ENCODE data around the gene ATAT1. TPM values are rescaled to one million over a fixed set of nuclear protein-coding genes. Genes with fewer than 3 reads are reported as not detected.
"Not testable (repeated sequence)": the region's sequence is repeated elsewhere in the genome, so short reads cannot be mapped to it uniquely, and the experiment has no call there.

Gene ATAT1
- total and polyA plus RNA-seq, 2 experiments from 2014 or later = 12.8 to 23.0 TPM

- peaks cover 79% of the 10 kb centered on the region for H3K36me3 Mint-ChIP-seq (ENCODE audit: low read depth)
Observed at GRCh38 chr6:30657922-30658321, 31.2 kb downstream of the ATAT1 start.

GRCh38 chr6:30664994-30665767 lies 38.5 kb downstream of the ATAT1 start:
- Histone ChIP-seq H3K9me2 (ENCODE audit: insufficient read depth) (no peaks in the 10 kb centered on the region), H3K4me3 (no peak overlapping the region), H3K27ac (ENCODE audit: low read depth) (no peak overlapping the region), H4K20me1 (replicated peaks; ENCODE audit: insufficient read depth) (peaks cover 6% of the 10 kb centered on the region; the same call in 1 of the 2 replicates), H2AFZ (no peak overlapping the region), H3K4me1 (ENCODE audit: insufficient read depth) (no peaks in the 10 kb centered on the region), H3K27me3 (ENCODE audit: insufficient read depth) (no peaks in the 10 kb centered on the region), H3K4me2 (no peak overlapping the region), H3K36me3 (ENCODE audit: insufficient read depth) (peaks cover 20% of the 10 kb centered on the region; the same call in 1 of the 2 replicates), H3K79me2 (replicated peaks; ENCODE audit: insufficient read depth) (no peaks in the 10 kb centered on the region), H3F3A (replicated peaks; ENCODE audit: low read depth) (no peaks in the 10 kb centered on the region; the same call in 1 of the 2 replicates)
- Mint-ChIP-seq H3K9me3 (no peaks in the 10 kb centered on the region), H3K27me3 (ENCODE audit: insufficient read depth, low read depth, poor library complexity) (no peaks in the 10 kb centered on the region), H3K4me3 (no peak overlapping the region), H3K27ac (no peak overlapping the region), H3K36me3 (ENCODE audit: low read depth) (peaks cover 54% of the 10 kb centered on the region), H3K4me1 (no peaks in the 10 kb centered on the region)
- DNase-seq (ENCODE audit: low spot score) (no peak), ATAC-seq (no peak)
- TF ChIP-seq REST (IDR thresholded peaks at IDR 0.05; ENCODE audit: unreplicated experiment) (no peak), CREB1 (CRISPR knock-in tag; IDR thresholded peaks at IDR 0.05; ENCODE audit: low read depth) (no peak), EZH2phosphoT487 (IDR thresholded peaks at IDR 0.05; ENCODE audit: unreplicated experiment) (no peak), EZH2 (IDR thresholded peaks at IDR 0.05; ENCODE audit: low read depth, unreplicated experiment) (no peak), ZNF114 (CRISPR knock-in tag; IDR thresholded peaks at IDR 0.05) (no peak), JUNB (IDR thresholded peaks at IDR 0.05; ENCODE audit: unreplicated experiment) (no peak), ETS1 (IDR thresholded peaks at IDR 0.05) (no peak)
- TF ChIP-seq, protein P1, sequence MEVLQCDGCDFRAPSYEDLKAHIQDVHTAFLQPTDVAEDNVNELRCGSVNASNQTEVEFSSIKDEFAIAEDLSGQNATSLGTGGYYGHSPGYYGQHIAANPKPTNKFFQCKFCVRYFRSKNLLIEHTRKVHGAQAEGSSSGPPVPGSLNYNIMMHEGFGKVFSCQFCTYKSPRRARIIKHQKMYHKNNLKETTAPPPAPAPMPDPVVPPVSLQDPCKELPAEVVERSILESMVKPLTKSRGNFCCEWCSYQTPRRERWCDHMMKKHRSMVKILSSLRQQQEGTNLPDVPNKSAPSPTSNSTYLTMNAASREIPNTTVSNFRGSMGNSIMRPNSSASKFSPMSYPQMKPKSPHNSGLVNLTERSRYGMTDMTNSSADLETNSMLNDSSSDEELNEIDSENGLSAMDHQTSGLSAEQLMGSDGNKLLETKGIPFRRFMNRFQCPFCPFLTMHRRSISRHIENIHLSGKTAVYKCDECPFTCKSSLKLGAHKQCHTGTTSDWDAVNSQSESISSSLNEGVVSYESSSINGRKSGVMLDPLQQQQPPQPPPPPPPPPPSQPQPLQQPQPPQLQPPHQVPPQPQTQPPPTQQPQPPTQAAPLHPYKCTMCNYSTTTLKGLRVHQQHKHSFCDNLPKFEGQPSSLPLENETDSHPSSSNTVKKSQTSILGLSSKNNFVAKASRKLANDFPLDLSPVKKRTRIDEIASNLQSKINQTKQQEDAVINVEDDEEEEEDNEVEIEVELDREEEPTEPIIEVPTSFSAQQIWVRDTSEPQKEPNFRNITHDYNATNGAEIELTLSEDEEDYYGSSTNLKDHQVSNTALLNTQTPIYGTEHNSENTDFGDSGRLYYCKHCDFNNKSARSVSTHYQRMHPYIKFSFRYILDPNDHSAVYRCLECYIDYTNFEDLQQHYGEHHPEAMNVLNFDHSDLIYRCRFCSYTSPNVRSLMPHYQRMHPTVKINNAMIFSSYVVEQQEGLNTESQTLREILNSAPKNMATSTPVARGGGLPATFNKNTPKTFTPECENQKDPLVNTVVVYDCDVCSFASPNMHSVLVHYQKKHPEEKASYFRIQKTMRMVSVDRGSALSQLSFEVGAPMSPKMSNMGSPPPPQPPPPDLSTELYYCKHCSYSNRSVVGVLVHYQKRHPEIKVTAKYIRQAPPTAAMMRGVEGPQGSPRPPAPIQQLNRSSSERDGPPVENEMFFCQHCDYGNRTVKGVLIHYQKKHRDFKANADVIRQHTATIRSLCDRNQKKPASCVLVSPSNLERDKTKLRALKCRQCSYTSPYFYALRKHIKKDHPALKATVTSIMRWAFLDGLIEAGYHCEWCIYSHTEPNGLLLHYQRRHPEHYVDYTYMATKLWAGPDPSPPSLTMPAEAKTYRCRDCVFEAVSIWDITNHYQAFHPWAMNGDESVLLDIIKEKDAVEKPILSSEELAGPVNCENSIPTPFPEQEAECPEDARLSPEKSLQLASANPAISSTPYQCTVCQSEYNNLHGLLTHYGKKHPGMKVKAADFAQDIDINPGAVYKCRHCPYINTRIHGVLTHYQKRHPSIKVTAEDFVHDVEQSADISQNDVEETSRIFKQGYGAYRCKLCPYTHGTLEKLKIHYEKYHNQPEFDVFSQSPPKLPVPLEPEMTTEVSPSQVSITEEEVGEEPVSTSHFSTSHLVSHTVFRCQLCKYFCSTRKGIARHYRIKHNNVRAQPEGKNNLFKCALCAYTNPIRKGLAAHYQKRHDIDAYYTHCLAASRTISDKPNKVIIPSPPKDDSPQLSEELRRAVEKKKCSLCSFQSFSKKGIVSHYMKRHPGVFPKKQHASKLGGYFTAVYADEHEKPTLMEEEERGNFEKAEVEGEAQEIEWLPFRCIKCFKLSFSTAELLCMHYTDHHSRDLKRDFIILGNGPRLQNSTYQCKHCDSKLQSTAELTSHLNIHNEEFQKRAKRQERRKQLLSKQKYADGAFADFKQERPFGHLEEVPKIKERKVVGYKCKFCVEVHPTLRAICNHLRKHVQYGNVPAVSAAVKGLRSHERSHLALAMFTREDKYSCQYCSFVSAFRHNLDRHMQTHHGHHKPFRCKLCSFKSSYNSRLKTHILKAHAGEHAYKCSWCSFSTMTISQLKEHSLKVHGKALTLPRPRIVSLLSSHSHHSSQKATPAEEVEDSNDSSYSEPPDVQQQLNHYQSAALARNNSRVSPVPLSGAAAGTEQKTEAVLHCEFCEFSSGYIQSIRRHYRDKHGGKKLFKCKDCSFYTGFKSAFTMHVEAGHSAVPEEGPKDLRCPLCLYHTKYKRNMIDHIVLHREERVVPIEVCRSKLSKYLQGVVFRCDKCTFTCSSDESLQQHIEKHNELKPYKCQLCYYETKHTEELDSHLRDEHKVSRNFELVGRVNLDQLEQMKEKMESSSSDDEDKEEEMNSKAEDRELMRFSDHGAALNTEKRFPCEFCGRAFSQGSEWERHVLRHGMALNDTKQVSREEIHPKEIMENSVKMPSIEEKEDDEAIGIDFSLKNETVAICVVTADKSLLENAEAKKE (CRISPR knock-in tag; IDR thresholded peaks at IDR 0.05) = no peak

More at GRCh38 chr6:30657922-30658321, 31.2 kb downstream of the ATAT1 start:
- not testable (repeated sequence) for H3K4me1 ChIP-seq (ENCODE audit: insufficient read depth); H3K9me2 ChIP-seq (ENCODE audit: insufficient read depth); H3K27ac ChIP-seq (ENCODE audit: low read depth); H3K4me3 ChIP-seq; H2AFZ ChIP-seq; H3K4me3 Mint-ChIP-seq; H3F3A ChIP-seq (replicated peaks; ENCODE audit: low read depth); H4K20me1 ChIP-seq (replicated peaks; ENCODE audit: insufficient read depth); H3K79me2 ChIP-seq (replicated peaks; ENCODE audit: insufficient read depth); H3K9me3 Mint-ChIP-seq; DNase-seq (ENCODE audit: low spot score); H3K27ac Mint-ChIP-seq; H3K4me1 Mint-ChIP-seq; H3K27me3 Mint-ChIP-seq (ENCODE audit: insufficient read depth, low read depth, poor library complexity); ATAC-seq; H3K27me3 ChIP-seq (ENCODE audit: insufficient read depth); H3K4me2 ChIP-seq
- H3K36me3 ChIP-seq (ENCODE audit: insufficient read depth) = peaks cover 17% of the 10 kb centered on the region; the same call in 1 of the 2 replicates
